GM12878 (cell line): ENCODE data around the gene PHF10. TPM values are rescaled to one million over a fixed set of nuclear protein-coding genes. Genes with fewer than 3 reads are reported as not detected.

Experiments used
- ATAC-seq: fragments of 200-7000 bp; cut with Tn5 transposase; 3 replicates; pipeline ENCODE4 v1.9.1; 2020; ENCODE audit warnings: mild to moderate bottlenecking, moderate library complexity
- BruUV-seq: library from RNA; stranded (reverse); fragments of 400-500 nt; replicated peaks from 2 replicates; lab custom pipeline; 2021; lab: Mats Ljungman, UMichigan
- CTCF ChIA-PET: fragments of 300-600 bp; sonication (Branson Sonifier 250); formaldehyde crosslinking; extraction: SDS; loops from one replicate; lab custom pipeline; 2021; ENCODE audit warnings: inconsistent platforms; lab: Yijun Ruan, JAX
- POLR2A ChIA-PET: fragments of 350-600 bp; formaldehyde crosslinking; extraction: SDS; loops from one replicate; lab custom pipeline; 2021; ENCODE audit warnings: inconsistent platforms; lab: Charles Lee
- RAD21 ChIA-PET: fragments of 300-600 bp; sonication (Branson Sonifier 250); formaldehyde crosslinking; loops from one replicate; lab custom pipeline; 2023; ENCODE audit warnings: antibody characterized with exemption; ENCODE audit not compliant: unreplicated experiment; lab: Charles Lee
- SMC1A ChIA-PET: fragments of 300-600 bp; sonication (Branson Sonifier 250); formaldehyde crosslinking; loops from one replicate; lab custom pipeline; 2023; ENCODE audit not compliant: unreplicated experiment, uncharacterized antibody; lab: Charles Lee
- DNase-seq: peaks from one replicate; pipeline ENCODE4 v3.0.0-alpha.2; 2011; ENCODE audit warnings: low read depth, low spot score
- FAIRE-seq: peaks from 3 replicates; lab custom pipeline; 2011; peaks lifted over from hg19 to GRCh38; lab: Jason Lieb, UNC
- H2AFZ ChIP-seq: 2 replicates; pipeline ENCODE4 v1.6.0; 2011; ENCODE audit warnings: low read depth, low read length, control low read depth; ENCODE audit not compliant: control insufficient read depth
- H3K27ac ChIP-seq: 2 replicates; pipeline ENCODE4 v1.5.1; 2011; ENCODE audit warnings: control low read depth; ENCODE audit not compliant: control insufficient read depth, insufficient read depth
- H3K27me3 ChIP-seq, 2 experiments: replicated peaks in 1 of 2; 2 replicates each; pipeline versions ENCODE4 v1.6.0 to v1.6.1; 2011; ENCODE audit warnings: low read length in 1 of 2; ENCODE audit not compliant: control insufficient read depth in 2 of 2, insufficient read depth in 2 of 2
- H3K36me3 ChIP-seq, 2 experiments: 2 replicates each; pipeline ENCODE4 v1.5.1; 2011; ENCODE audit warnings: low read length in 1 of 2; ENCODE audit not compliant: control insufficient read depth in 2 of 2, insufficient read depth in 2 of 2
- H3K4me1 ChIP-seq: 2 replicates; pipeline ENCODE4 v1.6.1; 2011; ENCODE audit warnings: mild to moderate bottlenecking, low read length, moderate library complexity, mixed read lengths; ENCODE audit not compliant: control insufficient read depth, insufficient read depth
- H3K4me2 ChIP-seq: 2 replicates; pipeline ENCODE4 v1.6.0; 2011; ENCODE audit warnings: control low read depth; ENCODE audit not compliant: control insufficient read depth, insufficient read depth
- H3K4me3 ChIP-seq: fragments of 200-600 bp; sonication (generic); 2 replicates; pipeline ENCODE4 v1.5.1; 2016
- H3K79me2 ChIP-seq: 2 replicates; pipeline ENCODE4 v1.6.0; 2011; ENCODE audit warnings: low read length; ENCODE audit not compliant: control insufficient read depth, insufficient read depth
- H3K9ac ChIP-seq: 2 replicates; pipeline ENCODE4 v1.8.0; 2011; ENCODE audit warnings: low read length, control low read depth, mixed read lengths; ENCODE audit not compliant: control insufficient read depth, insufficient read depth
- H3K9me3 ChIP-seq: replicated peaks from 3 replicates; pipeline ENCODE4 v1.5.1; 2011; ENCODE audit warnings: mild to moderate bottlenecking, low read length; ENCODE audit not compliant: control insufficient read depth, insufficient read depth
- H4K20me1 ChIP-seq: 2 replicates; pipeline ENCODE4 v1.6.0; 2011; ENCODE audit not compliant: control insufficient read depth, insufficient read depth
- EED ChIP-seq: sonication (generic); IDR thresholded peaks from 2 replicates; pipeline ENCODE4 v1.6.1; 2016; ENCODE audit warnings: antibody characterized with exemption, low read depth
- ESRRA ChIP-seq: IDR thresholded peaks from 2 replicates; pipeline ENCODE4 v1.6.1; 2012; ENCODE audit warnings: mild to moderate bottlenecking, low read length, improper control_type of control experiment
- NFXL1 ChIP-seq: fragments of 450-650 bp; IDR thresholded peaks from 2 replicates; pipeline ENCODE4 v1.6.1; 2017; ENCODE audit warnings: antibody characterized with exemption, mild to moderate bottlenecking, borderline replicate concordance
- PML ChIP-seq: IDR thresholded peaks from 2 replicates; pipeline ENCODE4 v1.6.1; 2012; ENCODE audit warnings: low read length, inconsistent platforms
- RELA ChIP-seq: fragments of 450-650 bp; IDR thresholded peaks from 2 replicates; pipeline ENCODE4 v1.8.0; 2014; ENCODE audit warnings: borderline replicate concordance; ENCODE audit not compliant: partially characterized antibody
- WGBS: methylation state at CpG from one replicate; pipeline ENCODE4 v1.1.6; 2016; ENCODE audit warnings: low lambda C conversion rate; ENCODE audit not compliant: insufficient replicate concordance, insufficient coverage; ENCODE audit errors: missing lambda C conversion rate; 5-methylcytosine and 5-hydroxymethylcytosine counted together
- in situ Hi-C: fragments of 300-500 bp; cut with MboI; formaldehyde crosslinking; loops from 9 replicates; pipeline ENCODE4 v1.14.3; 2018; ENCODE audit warnings: mixed read lengths
- intact Hi-C: fragments of 100-400 bp; cut with micrococcal nuclease; formaldehyde crosslinking; loops from one replicate; pipeline ENCODE4 v1.14.2; 2022; ENCODE audit not compliant: unreplicated experiment
- polyA plus RNA-seq, 11 experiments: library from polyadenylated mRNA; depleted of rRNA in 4 of 11; unstranded in 6 of 11; stranded (reverse) in 5 of 11; fragments of >200 nt; fragmentation: Nextera tagmentation in 4 of 11; fragmentation: Illumina TruSeq in 1 of 11; extraction: Ambion mirVana in 4 of 11; extraction: Trizol in 1 of 11; gene quantifications; 1 replicate in 1 of 11; 2 replicates in 10 of 11; pipeline versions ENCODE4 v1.2.1 to v1.2.3, GENCODE V29; 2011 to 2016; ENCODE audit warnings: inconsistent platforms in 2 of 11, missing spikeins in 2 of 11, low read depth in 1 of 11
- total RNA-seq, 4 experiments: library from RNA; depleted of rRNA in 3 of 4; stranded (reverse); fragments of >200 nt in 3 of 4; fragmentation: Illumina TruSeq in 1 of 4; extraction: Trizol in 1 of 4; gene quantifications; 2 replicates each; pipeline versions ENCODE4 v1.2.1 to v1.2.3, GENCODE V29; 2013 to 2021
- TF ChIP-seq, protein P1 (sequence below): fragments of 450-650 bp; IDR thresholded peaks from 2 replicates; pipeline ENCODE4 v1.6.1; 2014; ENCODE audit warnings: mild to moderate bottlenecking

PHF10 gene
- total and polyA plus RNA-seq, 10 of the 15 experiments (the other 5 are each of a cell fraction or from before 2014, with no cell fraction given) = 3.8 to 35.6 (median 15.8) TPM

DNA sequence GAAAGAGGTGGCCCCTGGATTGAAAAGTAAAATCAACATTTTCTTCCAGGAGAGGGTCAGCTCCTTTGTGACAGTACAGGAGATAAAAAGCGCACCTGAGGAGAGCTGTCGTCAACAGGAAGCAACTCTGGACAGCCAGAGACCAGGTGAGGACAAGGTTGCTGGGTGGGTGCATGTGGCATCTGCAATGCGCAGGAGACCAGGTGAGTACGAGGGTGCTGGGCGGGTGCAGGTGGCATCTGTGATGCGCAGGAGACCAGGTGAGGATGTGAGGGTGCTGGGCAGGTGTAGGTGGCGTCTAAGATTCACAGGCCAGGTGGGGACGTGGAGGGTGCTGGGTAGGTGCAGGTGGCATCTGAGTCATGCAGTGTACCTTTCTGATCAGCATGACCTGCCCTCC is 60.8 kb downstream of the PHF10 start:
- RAD21 ChIA-PET = no interaction called here

DNA sequence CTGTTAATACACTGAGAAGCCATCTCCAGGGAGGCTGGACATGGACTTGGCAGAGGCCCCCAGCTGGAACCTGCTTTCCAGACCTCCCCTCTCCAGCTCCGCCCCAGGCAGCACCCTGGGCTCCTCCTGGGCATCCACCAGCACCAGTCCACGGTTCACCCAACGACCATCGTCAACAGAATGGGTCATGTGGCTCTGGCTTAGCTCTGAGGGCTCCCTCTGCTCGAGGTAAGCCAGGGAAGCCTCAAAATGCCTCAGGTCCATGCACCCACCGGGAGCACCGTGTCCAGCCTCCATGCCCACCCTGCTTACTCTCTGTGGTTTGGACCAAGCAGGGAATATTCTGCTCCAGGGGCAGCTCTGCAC is 62.9 kb downstream of the PHF10 start:
- FAIRE-seq (no peak), DNase-seq (no peak)
- 87% methylated on average over 7 of the region's 7 CpGs for WGBS
- Histone ChIP-seq H3K36me3 (peaks cover 3 to 5% of the 10 kb centered on the region in 2 experiments; a peak in 3 of 4 replicates), H3K9ac (no peak overlapping the region), H3K79me2 (no peaks in the 10 kb centered on the region), H3K9me3 (no peaks in the 10 kb centered on the region), H3K27me3 (no peaks in the 10 kb centered on the region), H3K4me2 (no peak overlapping the region), H2AFZ (no peak overlapping the region), H3K27ac (no peak overlapping the region)
- RAD21 ChIA-PET = no interaction called here
- intact Hi-C loops = no loop called here
- no TSS peak for BruUV-seq
- CTCF ChIA-PET = no interaction called here
- POLR2A ChIA-PET = no interaction called here
- SMC1A ChIA-PET = no interaction called here
- TF ChIP-seq, protein P1, sequence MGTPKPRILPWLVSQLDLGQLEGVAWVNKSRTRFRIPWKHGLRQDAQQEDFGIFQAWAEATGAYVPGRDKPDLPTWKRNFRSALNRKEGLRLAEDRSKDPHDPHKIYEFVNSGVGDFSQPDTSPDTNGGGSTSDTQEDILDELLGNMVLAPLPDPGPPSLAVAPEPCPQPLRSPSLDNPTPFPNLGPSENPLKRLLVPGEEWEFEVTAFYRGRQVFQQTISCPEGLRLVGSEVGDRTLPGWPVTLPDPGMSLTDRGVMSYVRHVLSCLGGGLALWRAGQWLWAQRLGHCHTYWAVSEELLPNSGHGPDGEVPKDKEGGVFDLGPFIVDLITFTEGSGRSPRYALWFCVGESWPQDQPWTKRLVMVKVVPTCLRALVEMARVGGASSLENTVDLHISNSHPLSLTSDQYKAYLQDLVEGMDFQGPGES = no peak
- TF ChIP-seq EED = no peak
- TF ChIP-seq, all 136 proteins: peak for 0
- Histone ChIP-seq H4K20me1 (no peaks in the 10 kb centered on the region), H3K4me1 (no peaks in the 10 kb centered on the region), H3K4me3 (no peak overlapping the region)
- ATAC-seq = no peak
- in situ Hi-C loops = no loop called here

More for the DNA sequence above, 60.8 kb downstream of the PHF10 start:
- no peaks in the 10 kb centered on the region for H3K9me3 ChIP-seq
- H4K20me1 ChIP-seq = no peaks in the 10 kb centered on the region
- H2AFZ ChIP-seq = no peak overlapping the region
- CTCF ChIA-PET = no interaction called here
- in situ Hi-C loops (no loop called here), intact Hi-C loops (no loop called here)
- H3K27ac ChIP-seq = no peak overlapping the region
- WGBS = 92% methylated on average over 8 of the region's 8 CpGs
- no peaks in the 10 kb centered on the region for H3K27me3 ChIP-seq
- H3K4me1 ChIP-seq = no peaks in the 10 kb centered on the region
- peaks cover 3 to 9% of the 10 kb centered on the region in 2 experiments for H3K36me3 ChIP-seq
- BruUV-seq = no TSS peak
- no peak overlapping the region for H3K9ac ChIP-seq
- TF ChIP-seq PML (no peak), RELA (no peak), ESRRA (no peak), NFXL1 (no peak)
- TF ChIP-seq, protein P1 = no peak
- no peak overlapping the region for H3K4me2 ChIP-seq
- FAIRE-seq (no peak), DNase-seq (no peak), ATAC-seq (no peak)
- no peak overlapping the region for H3K4me3 ChIP-seq
- POLR2A ChIA-PET = no interaction called here
- SMC1A ChIA-PET = no interaction called here
- H3K79me2 ChIP-seq = no peaks in the 10 kb centered on the region
